ENCODE data around the gene EIF4G3.
A peak's percentile ranks its signal among the peaks of the same experiment; 100 is the strongest.
"Not testable (repeated sequence)": the region's sequence is repeated elsewhere in the genome, so short reads cannot be mapped to it uniquely, and the experiment has no call there.

EIF4G3 gene

GRCh38 chr1:21184276-21184675 lies 7.6 kb upstream of the EIF4G3 start:
- DNase-seq = no peak

- DNase-seq = no peak
Observed at GRCh38 chr1:21182181-21182731, 5.6 kb upstream of the EIF4G3 start.

- not testable (repeated sequence) for DNase-seq
Observed at GRCh38 chr1:21178271-21178670, 1.6 kb upstream of the EIF4G3 start.

DNA sequence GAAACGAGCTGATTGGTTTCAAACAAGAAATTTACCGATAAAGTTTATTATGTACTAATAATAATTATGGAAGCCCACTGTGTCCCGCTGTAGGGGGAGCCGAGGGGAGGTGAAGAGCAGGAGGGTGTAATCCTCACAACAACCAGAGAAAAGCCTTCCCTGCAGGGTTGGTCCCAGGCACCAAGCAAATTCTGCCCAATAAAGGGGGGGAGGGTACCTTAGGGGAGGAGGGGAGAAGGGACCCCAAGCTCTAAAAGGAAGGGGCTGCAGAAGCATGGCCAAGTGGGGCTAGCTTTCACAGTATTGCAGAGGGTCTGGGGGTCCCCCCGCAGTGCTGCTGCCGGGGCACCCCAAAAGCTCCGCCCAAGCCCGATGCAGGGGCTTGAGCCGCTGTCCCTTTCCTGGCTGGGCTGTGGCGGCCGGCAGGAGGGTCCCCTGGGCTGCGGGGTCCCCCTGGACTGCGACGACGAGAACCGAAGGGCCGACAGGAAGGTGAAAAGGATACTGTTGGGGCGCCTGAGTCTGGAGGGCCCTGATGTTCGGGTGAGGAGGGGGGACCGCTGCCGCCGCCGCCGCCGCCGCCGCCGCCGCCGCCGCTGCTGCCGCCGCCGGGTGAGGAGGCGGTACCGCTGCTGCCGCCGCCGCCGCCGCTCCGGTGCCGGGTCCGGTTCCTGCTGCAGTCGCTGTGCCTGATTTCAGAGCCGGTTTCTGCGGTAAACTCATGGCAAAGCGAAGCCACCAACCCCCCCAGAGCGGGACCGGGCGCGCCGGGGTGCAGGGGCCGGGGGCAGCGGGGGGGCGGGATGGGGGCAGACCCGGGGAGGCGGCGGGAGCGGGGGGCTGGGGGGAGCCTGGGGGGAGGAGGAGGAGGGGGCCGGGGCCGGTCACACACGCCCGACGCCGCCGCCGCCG lies 771 bp downstream of the EIF4G3 start:
- peak in 1 of 2 experiments; percentile 36 for DNase-seq

DNA sequence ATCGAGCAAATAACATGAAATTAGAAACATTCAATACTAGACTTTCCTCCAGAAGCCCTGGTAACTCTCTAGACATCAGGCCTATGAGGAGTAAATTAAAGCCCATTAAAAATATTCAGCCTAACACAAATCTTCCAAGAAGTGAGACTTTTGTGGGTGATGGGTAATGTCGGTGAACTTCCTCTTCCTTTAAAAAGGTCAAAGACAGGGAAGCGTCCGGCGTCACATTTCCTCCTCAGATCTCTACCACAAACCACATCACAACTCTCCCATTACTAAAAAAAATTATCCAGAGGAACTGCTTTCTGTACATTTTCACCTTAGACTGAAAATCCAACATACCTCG lies 1.4 kb downstream of the EIF4G3 start:
- peak in 1 of 2 experiments; percentile 36 for DNase-seq

DNA sequence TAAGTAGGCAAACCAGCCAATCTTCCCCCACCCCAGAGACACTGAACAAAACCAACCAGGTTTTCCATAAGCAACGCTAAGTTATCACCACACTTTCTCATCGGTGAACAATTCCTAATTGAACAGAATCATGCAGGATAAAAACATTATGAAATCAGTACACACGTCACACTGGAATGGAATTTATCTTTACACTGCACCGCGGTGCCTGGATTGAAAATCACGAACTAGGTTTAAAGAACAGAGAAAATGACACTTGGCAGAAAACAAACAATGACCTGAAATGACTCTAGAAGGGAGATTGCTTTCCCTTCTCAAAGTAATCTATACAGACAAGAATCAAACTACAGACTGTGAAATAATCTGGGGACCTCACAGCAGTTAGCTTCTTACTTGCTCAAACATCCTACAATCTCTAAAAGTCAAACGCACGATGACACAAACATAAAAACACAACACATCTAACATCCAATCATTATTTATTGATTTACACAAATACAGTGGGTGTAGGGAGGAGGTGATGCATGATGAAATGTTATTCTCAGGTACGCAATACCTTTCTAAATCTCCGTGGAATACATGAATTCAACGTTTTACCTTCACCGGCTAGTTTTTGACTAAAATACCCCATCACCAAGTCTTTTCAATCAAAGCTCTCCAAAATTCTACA lies 1.9 kb downstream of the EIF4G3 start:
- DNase-seq = no peak

GRCh38 chr1:21174230-21174629 lies 2.5 kb downstream of the EIF4G3 start:
- DNase-seq = no peak

DNA sequence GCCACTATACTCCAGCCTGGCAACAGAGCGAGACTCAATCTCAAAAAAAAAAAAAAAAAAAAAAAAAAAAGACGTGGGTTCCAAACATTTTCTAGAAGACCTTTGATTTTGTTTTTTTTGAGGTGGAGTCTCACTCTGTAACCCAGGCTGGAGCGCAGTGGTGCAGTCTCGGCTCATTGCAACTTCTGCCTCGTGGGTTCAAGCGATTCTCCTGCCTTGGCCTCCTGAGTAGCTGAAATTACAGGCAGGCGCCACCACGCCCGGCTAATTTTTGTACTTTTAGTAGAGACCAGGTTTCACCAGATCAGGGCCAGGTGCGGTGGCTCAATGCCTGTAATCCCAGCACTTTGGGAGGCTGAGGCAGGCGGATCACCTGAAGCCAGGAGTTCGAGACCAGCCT lies 3.6 kb downstream of the EIF4G3 start:
- not testable (repeated sequence) for DNase-seq

DNA sequence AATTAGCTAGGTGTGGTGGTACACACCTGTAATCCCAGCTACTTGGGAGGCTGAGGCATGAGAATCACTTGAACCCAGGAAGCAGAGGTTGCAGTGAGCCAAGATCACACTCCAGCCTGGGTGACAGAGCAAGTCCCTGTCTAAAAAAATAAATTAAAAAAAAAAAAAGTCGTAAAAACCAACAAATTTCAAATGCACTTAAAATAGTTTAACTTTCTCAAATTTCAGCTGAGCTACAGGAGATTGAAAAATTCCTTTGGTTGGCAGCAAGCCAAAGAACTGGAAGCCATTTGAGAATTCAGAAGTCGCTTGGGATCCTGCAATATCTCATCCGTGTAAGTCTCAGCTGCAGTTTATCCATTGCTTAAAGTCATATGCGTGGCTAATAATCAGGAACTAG lies 5.9 kb downstream of the EIF4G3 start:
- not testable (repeated sequence) for DNase-seq

DNA sequence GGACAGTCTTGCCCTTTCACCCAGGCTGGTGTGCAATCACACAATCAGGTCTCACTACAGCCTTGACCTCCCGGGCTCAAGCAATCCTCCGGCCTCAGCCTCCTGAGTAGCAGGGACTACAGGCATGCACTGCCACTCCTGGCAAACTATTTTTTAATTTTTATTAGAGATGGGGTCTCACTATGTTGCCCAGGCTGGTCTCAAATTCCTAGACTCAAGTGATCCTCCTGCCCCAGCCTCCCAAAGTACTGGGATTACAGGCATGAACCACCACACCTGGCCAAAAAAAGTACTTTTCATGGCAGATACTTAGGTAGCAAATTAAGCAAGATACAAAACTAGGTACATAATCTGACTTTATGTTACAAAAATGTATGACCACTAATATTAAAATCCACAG lies 8.3 kb downstream of the EIF4G3 start:
- no peak for DNase-seq

GRCh38 chr1:21165646-21166045 lies 11.1 kb downstream of the EIF4G3 start:
- DNase-seq = no peak

- DNase-seq = no peak
Observed at GRCh38 chr1:21165076-21165475, 11.6 kb downstream of the EIF4G3 start.

DNA sequence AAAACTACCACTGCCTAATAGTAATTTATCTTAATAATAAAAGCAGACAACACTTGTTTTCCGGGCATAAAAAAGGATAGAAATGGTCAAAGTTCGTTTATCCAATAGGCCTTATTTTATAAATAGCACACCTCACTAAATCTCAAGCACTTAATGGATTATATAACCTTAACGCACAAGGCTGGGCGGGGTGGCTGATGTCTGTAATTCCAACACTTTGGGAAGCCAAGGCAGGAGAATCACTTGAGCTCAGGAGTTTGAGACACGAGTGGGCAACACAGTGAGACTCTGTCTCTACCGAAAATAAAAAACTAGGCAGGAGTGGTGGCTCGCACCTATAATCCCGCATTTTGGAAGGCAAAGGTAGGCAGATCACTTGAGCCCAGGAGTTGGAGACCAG lies 12.4 kb downstream of the EIF4G3 start:
- DNase-seq = no peak

- no peak for DNase-seq
Observed at GRCh38 chr1:21162740-21163464, 13.8 kb downstream of the EIF4G3 start.

- no peak for DNase-seq
Observed at GRCh38 chr1:21161842-21162241, 14.9 kb downstream of the EIF4G3 start.

DNA sequence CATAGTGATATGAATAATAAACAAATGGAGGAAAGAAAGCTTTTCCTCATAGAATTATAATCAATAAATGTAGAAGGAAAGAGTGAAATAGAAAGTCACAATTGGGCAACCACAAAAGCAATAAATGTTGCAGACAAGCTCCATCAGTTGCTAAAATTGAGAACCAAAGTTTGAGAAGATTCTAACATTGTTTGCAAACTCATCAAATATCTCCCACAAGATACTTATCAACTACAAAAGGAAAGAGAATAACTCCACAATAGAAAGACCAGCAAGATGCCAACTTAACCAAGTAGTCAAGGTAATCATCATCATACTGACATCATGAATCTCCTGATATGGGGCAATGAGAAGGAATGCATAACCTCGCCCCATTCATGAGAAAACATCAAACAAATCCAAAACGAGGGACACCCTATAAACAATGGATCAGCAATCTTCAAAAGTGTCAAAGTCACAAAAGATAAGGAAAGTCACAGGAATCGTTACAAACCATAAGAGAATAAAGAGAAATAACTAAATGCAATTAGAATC lies 16.4 kb downstream of the EIF4G3 start:
- no peak for DNase-seq

- DNase-seq = no peak
Observed at GRCh38 chr1:21157868-21158267, 18.8 kb downstream of the EIF4G3 start.

DNA sequence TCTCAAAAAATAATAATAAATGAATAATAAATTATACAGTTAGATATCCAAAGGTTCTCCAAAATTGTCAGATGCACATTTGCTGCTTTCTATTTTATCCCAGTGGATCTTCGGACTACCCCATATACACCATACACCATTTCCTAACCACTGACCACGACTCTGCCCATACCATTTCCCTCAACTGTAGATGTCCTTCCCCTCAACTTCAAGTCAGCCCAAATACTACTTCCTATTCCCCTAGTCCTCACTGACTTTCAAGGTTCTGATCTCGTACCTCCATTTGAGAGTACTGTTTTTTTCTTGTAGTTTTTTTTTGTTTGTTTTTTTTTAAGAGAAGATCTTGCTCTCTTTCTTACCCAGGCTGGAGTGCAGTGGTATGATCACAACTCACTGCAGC lies 19.6 kb downstream of the EIF4G3 start:
- DNase-seq = no peak

DNA sequence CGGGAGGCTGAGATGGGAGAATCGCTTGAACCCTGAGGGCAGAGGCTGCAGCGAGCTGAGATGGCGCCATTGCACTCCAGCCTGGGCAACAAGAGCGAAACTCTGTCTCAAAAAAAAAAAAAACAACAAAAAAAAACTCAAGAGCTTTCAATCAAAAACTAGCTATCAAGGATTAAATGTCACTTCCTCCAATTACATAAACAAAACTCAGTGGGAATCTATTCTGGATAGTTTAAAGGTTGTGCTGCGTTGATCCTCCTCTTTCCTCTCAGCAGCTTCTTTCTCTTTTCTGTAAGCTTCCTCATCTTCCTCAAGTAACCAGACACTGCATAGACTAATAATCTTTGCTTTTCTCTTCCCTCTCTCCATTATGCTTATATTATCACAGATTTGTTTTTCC lies 20.7 kb downstream of the EIF4G3 start:
- DNase-seq = no peak

- no peak for DNase-seq
Observed at GRCh38 chr1:21154717-21155116, 22.0 kb downstream of the EIF4G3 start.

GRCh38 chr1:21153388-21153787 lies 23.3 kb downstream of the EIF4G3 start:
- no peak for DNase-seq

GRCh38 chr1:21152423-21153100 lies 24.1 kb downstream of the EIF4G3 start:
- no peak for DNase-seq
